Measurements from ENCODE around the gene RAD51B. TPM values are rescaled to one million over a fixed set of nuclear protein-coding genes. Genes with fewer than 3 reads are reported as not detected.

Gene RAD51B
- total and polyA plus RNA-seq, 2 of the 13 experiments (the other 11 are each of a cell fraction or from before 2014, with no cell fraction given), result 7.0 to 9.5 TPM

- CTCF ChIA-PET (ENCODE audit: low intra/inter-chr PET ratio, low total read pairs), result no interaction called here
- Histone ChIP-seq H3K9me3 (ENCODE audit: low read length) (no peaks in the 10 kb centered on the region), H3K4me1 (ENCODE audit: insufficient read depth, low read length) (0 out of 2 replicates have a peak, but pooled peaks cover 6% of the 10 kb centered on the region), H2AFZ (ENCODE audit: low read length) (no peak overlapping the region), H4K20me1 (ENCODE audit: insufficient read depth, low read length) (no peaks in the 10 kb centered on the region), H3K4me2 (ENCODE audit: low read depth, low read length) (no peak overlapping the region), H3K36me3 (replicated peaks in 1 of 2; ENCODE audit: control insufficient read depth in 1 of 2, insufficient read depth in 2 of 2, low read length in 2 of 2) (no peaks in the 10 kb centered on the region), H3K79me2 (ENCODE audit: insufficient read depth, low read length) (no peaks in the 10 kb centered on the region), H3K9ac (ENCODE audit: insufficient read depth, low read depth, low read length) (no peak overlapping the region), H3K4me3 (replicated peaks in 1 of 3; ENCODE audit: insufficient read depth in 1 of 3, low read depth in 2 of 3, low read length in 3 of 3) (no peak overlapping the region), H3K27ac (ENCODE audit: extremely low read length, insufficient read depth, low read length) (no peak overlapping the region), H3K27me3 (ENCODE audit: control insufficient read depth in 1 of 2, insufficient read depth in 2 of 2, low read length in 2 of 2) (no peaks in the 10 kb centered on the region)
- in situ Hi-C loops (cut with HindIII; ENCODE audit: extremely low pct_ligation_motif_present, low pct_unique_long_range_greater_than_20kb) (no loop called here), intact Hi-C loops (cut with micrococcal nuclease; ENCODE audit: unreplicated experiment) (no loop called here)
- TF ChIP-seq ARNT (IDR thresholded peaks at IDR 0.05) (no peak), CEBPB (IDR thresholded peaks at IDR 0.05; ENCODE audit: borderline replicate concordance, low read depth, low read length) (no peak), FLYWCH1 (CRISPR knock-in tag; IDR thresholded peaks at IDR 0.05) (no peak), JARID2 (CRISPR knock-in tag; IDR thresholded peaks at IDR 0.05; ENCODE audit: insufficient replicate concordance) (no peak), ZNF652 (CRISPR knock-in tag; IDR thresholded peaks at IDR 0.05; ENCODE audit: borderline replicate concordance, low read depth) (no peak), ATF6 (CRISPR knock-in tag; conservative IDR thresholded peaks at IDR 0.05) (no peak), MAZ (IDR thresholded peaks at IDR 0.05; ENCODE audit: borderline replicate concordance, low read depth, low read length) (no peak), MAZ (CRISPR knock-in tag; IDR thresholded peaks at IDR 0.05; ENCODE audit: low read depth) (no peak), DBP (CRISPR knock-in tag; IDR thresholded peaks at IDR 0.05; ENCODE audit: not compliant biosample characterization) (no peak), TCF12 (IDR thresholded peaks at IDR 0.05) (no peak), TCF12 (CRISPR knock-in tag; IDR thresholded peaks at IDR 0.05) (no peak), ZNF256 (CRISPR knock-in tag; conservative IDR thresholded peaks at IDR 0.05) (no peak), ZNF24 (IDR thresholded peaks at IDR 0.05) (no peak), HNRNPK (IDR thresholded peaks at IDR 0.05; ENCODE audit: low read depth, low read length, poor library complexity, severe bottlenecking) (no peak), TBL1XR1 (IDR thresholded peaks at IDR 0.05; ENCODE audit: borderline replicate concordance, low read length, partially characterized antibody) (no peak), NR2C2 (CRISPR knock-in tag; IDR thresholded peaks at IDR 0.05; ENCODE audit: borderline replicate concordance) (no peak), MLX (CRISPR knock-in tag; IDR thresholded peaks at IDR 0.05) (no peak)
- ATAC-seq (no peak), FAIRE-seq (no peak), DNase-seq (ENCODE audit: low spot score) (no peak)
- POLR2A ChIA-PET, result no interaction called here
- no TSS peak for BruUV-seq (replicated peaks)
- WGBS (ENCODE audit: low lambda C conversion rate), result 96% methylated on average over 2 of the region's 2 CpGs
These were observed 444.6 kb downstream of the RAD51B start for GRCh38 chr14:68264260-68264569.

Data from HepG2 (cell line).